Body of pancreas (tissue), 4 donors: ENCODE data around the gene KCTD5. TPM values are rescaled to one million over a fixed set of nuclear protein-coding genes. Genes with fewer than 3 reads are reported as not detected.
"Not testable (repeated sequence)": the region's sequence is repeated elsewhere in the genome, so short reads cannot be mapped to it uniquely, and the experiment has no call there.

Experiments used
- ATAC-seq: fragments of 150-250 bp; one replicate; pipeline ENCODE4 v1.9.1; 2016
- DNase-seq, 4 donors: peaks; one replicate each; pipeline ENCODE4 v3.0.0-alpha.2; 2019
- H3K27ac ChIP-seq, 4 donors: fragments of 200-600 bp; sonication (generic); 1 replicate in 3 of 4; 2 replicates in 1 of 4; pipeline versions ENCODE4 v1.5.1 to v1.6.1; 2016 to 2019; ENCODE audit warnings: mild to moderate bottlenecking in 1 of 4, mixed read lengths in 1 of 4, moderate library complexity in 1 of 4
- H3K27me3 ChIP-seq, 2 donors: fragments of 200-600 bp; sonication (generic); one replicate each; pipeline ENCODE4 v1.6.0; 2016; ENCODE audit warnings: mild to moderate bottlenecking in 1 of 2
- H3K36me3 ChIP-seq, 2 donors: fragments of 200-600 bp; sonication (generic); replicated peaks in 1 of 2; 2 replicates each; pipeline ENCODE4 v1.5.1; 2016; ENCODE audit warnings: low read depth in 2 of 2; ENCODE audit not compliant: insufficient read depth in 1 of 2
- H3K4me1 ChIP-seq: fragments of 200-600 bp; sonication (generic); one replicate; pipeline ENCODE4 v1.6.0; 2016
- H3K4me3 ChIP-seq, 2 donors: fragments of 200-600 bp; sonication (generic); 1 replicate in 1 of 2; 2 replicates in 1 of 2; pipeline ENCODE4 v1.5.1; 2016 to 2019
- H3K9me3 ChIP-seq, 3 donors: fragments of 200-600 bp; sonication (generic); 1 replicate in 2 of 3; 2 replicates in 1 of 3; pipeline ENCODE4 v1.5.1; 2016
- POLR2A ChIP-seq, 3 donors: fragments of 450-650 bp; IDR thresholded peaks; one replicate each; pipeline ENCODE4 v1.6.1; 2016; ENCODE audit warnings: antibody characterized with exemption in 3 of 3, mild to moderate bottlenecking in 2 of 3
- WGBS, 2 donors: methylation state at CpG; one replicate each; pipeline ENCODE4 v1.1.5; 2017; 5-methylcytosine and 5-hydroxymethylcytosine counted together
- intact Hi-C: fragments of 100-400 bp; cut with DNase I; formaldehyde crosslinking; loops from one replicate; pipeline ENCODE4 v1.15.1; 2023
- total RNA-seq, 2 donors: library from RNA; depleted of rRNA; stranded (reverse); fragments of >200 nt; gene quantifications; one replicate each; pipeline ENCODE4 v1.1.0, GENCODE V29; 2016
- TF ChIP-seq, protein P1 (sequence below), 7 experiments: fragments of 450-650 bp in 4 of 7; fragments of 200-600 bp in 3 of 7; sonication (generic) in 3 of 7; IDR thresholded peaks; one replicate each; pipeline ENCODE4 v1.5.1; 2016 to 2019; ENCODE audit warnings: antibody characterized with exemption in 7 of 7

The KCTD5 gene
- total RNA-seq, 2 donors from 2014 or later = 6.2 to 7.3 TPM

DNA sequence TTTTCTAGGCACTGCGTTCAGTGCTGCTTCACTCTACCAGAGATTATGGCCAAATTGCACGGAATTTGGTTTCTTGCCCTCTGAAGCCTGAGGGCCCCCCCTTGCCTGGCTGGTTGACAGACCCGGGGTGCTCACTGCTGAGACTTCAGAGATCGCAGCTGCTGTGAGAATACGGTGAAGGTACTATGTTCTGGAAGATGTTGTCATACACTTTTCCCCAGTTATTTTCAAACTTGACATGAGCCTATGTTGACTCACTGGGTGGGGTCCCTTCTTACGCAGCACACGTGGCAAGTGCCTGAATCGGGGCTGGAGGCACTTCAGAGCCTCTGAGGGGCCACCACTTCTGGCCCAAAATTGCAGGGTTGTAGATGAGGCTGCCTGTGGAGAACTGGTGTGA is 2.0 kb upstream of the KCTD5 start:
- DNase-seq, intact Hi-C loops, H3K4me3 ChIP-seq, H3K36me3 ChIP-seq, ATAC-seq, H3K27me3 ChIP-seq, H3K9me3 ChIP-seq, H3K27ac ChIP-seq: not testable (repeated sequence)
- 83 to 88% methylated on average over 6 to 8 of the region's 8 CpGs for WGBS, 2 donors
- H3K4me1 ChIP-seq = peaks cover 19% of the 10 kb centered on the region

DNA sequence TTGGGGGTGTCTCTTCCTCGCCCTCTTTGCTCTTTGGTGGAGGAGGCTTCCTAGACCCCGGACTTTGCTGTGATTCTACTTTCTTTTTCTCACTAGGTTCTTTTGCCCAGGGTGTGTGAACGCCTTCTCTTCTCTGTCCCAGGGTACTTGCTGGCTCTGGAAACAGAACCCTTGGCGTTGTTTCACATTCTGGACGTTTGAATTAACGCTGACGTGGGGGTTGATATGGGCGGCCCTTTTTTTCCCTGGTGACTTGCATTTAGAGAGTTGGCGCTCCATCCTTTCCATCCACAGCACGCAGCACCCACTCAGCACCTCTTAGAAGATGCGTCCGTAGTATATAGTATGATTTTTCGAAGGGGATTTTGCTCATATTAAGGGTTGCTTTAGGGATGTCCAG is 718 bp downstream of the KCTD5 start:
- H3K9me3 ChIP-seq, H3K36me3 ChIP-seq, ATAC-seq, H3K27me3 ChIP-seq, intact Hi-C loops, DNase-seq: not testable (repeated sequence)
- peaks cover 19% of the 10 kb centered on the region for H3K4me1 ChIP-seq
- H3K4me3 ChIP-seq = peak overlapping the region; percentile 52 to 85
- peak overlapping the region in 3 of 4 donors; percentile 64 to 84 (median 81) for H3K27ac ChIP-seq
- 1 to 4% methylated on average over 12 to 13 of the region's 13 CpGs for WGBS, 2 donors

DNA sequence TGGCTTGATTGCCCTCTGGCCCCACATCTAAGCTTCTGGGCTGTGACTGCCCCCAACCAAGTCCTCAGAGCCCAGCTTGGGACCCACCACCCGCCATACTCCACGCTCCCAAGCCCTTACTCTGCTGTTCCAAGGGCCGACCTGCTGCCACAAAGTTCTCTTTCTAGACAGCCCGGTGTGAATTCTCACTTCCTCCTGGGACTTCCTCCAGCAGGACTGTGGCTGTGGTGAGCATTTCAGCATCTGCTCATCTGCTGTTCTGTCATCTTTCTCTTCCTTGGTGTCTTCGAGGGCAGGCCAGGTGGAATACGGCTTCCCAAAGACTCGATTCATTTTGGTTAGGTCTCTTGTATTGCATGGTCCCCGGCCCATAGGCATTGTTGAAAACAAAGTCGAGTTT is 3.8 kb downstream of the KCTD5 start:
- H3K36me3 ChIP-seq, H3K27ac ChIP-seq, H3K9me3 ChIP-seq, H3K27me3 ChIP-seq, DNase-seq, ATAC-seq, intact Hi-C loops, H3K4me3 ChIP-seq: not testable (repeated sequence)
- WGBS, 2 donors = no CpG with 5 or more reads among the region's 9 CpGs
- H3K4me1 ChIP-seq = peaks cover 17% of the 10 kb centered on the region

DNA sequence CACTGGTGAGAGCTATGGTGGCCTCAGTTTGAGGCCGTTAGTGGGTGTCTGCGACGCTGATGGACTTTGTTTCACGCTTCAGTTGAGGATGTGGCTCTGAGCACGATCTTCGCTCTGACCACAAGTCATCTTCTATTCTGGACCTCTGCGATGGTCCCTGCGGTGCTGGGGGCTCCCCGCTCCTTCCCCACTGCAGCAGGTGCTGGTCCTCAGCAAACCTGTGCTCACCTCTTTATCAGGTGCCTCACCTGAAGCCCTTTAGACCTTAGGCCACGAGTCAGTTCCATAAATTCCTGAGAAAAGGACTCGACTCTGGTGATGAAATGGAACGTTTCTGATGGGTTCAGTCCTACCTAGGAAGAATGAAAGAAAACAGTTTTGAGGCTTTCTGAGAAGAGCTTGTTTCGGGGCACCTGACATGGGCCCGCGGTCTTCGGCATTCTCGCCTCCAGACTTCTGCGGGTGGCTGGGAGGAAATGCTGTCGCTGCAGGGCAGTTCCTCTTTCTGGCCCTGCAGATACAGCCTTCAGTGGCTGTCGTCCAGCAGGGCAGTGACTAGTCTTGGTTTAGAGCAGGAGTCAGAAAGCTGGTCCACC is 4.7 kb downstream of the KCTD5 start:
- peak in 2 of 4 donors; percentile 14 to 58 for DNase-seq
- TF ChIP-seq, protein P1, sequence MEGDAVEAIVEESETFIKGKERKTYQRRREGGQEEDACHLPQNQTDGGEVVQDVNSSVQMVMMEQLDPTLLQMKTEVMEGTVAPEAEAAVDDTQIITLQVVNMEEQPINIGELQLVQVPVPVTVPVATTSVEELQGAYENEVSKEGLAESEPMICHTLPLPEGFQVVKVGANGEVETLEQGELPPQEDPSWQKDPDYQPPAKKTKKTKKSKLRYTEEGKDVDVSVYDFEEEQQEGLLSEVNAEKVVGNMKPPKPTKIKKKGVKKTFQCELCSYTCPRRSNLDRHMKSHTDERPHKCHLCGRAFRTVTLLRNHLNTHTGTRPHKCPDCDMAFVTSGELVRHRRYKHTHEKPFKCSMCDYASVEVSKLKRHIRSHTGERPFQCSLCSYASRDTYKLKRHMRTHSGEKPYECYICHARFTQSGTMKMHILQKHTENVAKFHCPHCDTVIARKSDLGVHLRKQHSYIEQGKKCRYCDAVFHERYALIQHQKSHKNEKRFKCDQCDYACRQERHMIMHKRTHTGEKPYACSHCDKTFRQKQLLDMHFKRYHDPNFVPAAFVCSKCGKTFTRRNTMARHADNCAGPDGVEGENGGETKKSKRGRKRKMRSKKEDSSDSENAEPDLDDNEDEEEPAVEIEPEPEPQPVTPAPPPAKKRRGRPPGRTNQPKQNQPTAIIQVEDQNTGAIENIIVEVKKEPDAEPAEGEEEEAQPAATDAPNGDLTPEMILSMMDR (IDR thresholded peaks at IDR 0.05) = no peak
- TF ChIP-seq POLR2A (IDR thresholded peaks at IDR 0.05) = no peak
- WGBS, 2 donors = 65 to 81% methylated on average over 20 of the region's 20 CpGs
- Histone ChIP-seq H3K4me1 (peaks cover 19% of the 10 kb centered on the region), H3K36me3 (no peaks in the 10 kb centered on the region), H3K9me3 (no peaks in the 10 kb centered on the region), H3K27ac (peak overlapping the region in 1 of 4 donors; percentile 31), H3K4me3 (no peak overlapping the region), H3K27me3 (no peaks in the 10 kb centered on the region)
- intact Hi-C loops = no loop called here
- ATAC-seq = no peak

DNA sequence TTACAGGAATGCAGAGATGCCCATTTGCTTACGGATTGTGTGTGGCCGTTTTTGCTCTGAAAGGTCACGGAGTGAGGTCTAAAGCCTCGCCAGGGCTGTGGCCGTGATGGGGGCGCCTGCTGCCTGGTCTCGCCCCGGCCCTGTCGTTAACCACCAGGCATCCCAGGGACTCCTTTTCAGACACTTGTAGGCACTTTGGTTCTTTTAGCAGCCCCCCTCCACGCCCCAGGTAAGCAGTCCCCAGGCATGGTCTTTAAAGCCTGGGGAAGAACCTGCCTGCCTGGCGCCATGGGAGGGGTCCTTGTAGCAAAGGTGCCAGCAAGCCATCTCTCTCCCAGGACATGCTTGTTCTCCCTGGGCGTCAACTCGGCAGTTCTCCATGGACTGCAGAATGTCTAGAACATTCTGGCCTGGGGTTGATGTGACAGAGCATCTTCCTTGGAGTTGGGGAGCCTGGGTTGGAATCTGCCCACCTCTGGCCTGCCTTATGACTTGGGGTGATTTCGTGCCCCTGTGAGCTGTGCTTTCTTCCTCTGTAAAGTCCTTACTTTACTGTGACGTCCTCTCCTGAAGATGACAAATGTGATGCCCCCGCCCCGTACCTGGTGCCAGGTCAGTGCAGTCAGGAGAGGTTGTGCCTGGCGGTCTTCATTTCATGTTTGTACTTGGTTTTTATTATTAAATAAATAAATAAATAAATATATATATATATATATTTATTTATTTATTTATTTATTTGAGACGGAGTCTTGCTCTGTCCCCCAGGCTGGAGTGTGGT is 5.4 kb downstream of the KCTD5 start:
- intact Hi-C loops = no loop called here
- H3K27ac ChIP-seq = no peak overlapping the region
- H3K4me1 ChIP-seq = peaks cover 25% of the 10 kb centered on the region
- peak in 1 of 4 donors; percentile 9 for DNase-seq
- TF ChIP-seq, protein P1 (IDR thresholded peaks at IDR 0.05) = no peak
- TF ChIP-seq POLR2A (IDR thresholded peaks at IDR 0.05) = no peak
- no peak overlapping the region for H3K4me3 ChIP-seq
- H3K36me3 ChIP-seq = no peaks in the 10 kb centered on the region
- no peaks in the 10 kb centered on the region for H3K27me3 ChIP-seq
- no peak for ATAC-seq
- 81 to 84% methylated on average over 12 to 19 of the region's 19 CpGs for WGBS, 2 donors
- no peaks in the 10 kb centered on the region for H3K9me3 ChIP-seq

DNA sequence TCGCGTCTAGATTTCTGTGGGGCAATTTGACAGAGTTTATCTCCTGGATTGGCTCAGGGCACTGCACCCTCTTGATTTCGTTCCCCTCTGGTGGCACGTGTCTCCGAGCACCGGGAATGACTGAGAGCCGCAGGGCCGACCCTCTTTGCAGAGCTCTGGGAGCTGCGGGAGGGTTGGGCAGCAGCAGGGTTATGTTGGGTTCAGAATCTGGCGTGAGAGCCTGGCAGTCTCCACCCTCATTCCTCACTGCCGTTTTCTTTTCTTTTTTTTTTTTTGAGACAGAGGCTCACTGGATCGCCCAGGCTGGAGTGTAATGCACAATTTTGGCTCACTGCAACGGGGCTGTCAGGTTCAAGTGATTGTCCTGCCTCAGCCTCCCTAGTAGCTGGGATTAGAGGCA is 7.1 kb downstream of the KCTD5 start:
- 29 to 62% methylated on average over 2 to 5 of the region's 13 CpGs for WGBS, 2 donors
- H3K27ac ChIP-seq, intact Hi-C loops, DNase-seq, H3K9me3 ChIP-seq, H3K36me3 ChIP-seq, H3K27me3 ChIP-seq, ATAC-seq, H3K4me3 ChIP-seq: not testable (repeated sequence)
- peaks cover 20% of the 10 kb centered on the region for H3K4me1 ChIP-seq
